Stomach (tissue), 9 donors: Measurements from ENCODE around the gene EHMT1. TPM values are rescaled to one million over a fixed set of nuclear protein-coding genes. Genes with fewer than 3 reads are reported as not detected.
A peak's percentile ranks its signal among the peaks of the same experiment; 100 is the strongest.

Experiments used
- DNase-seq, 2 donors: peaks; one replicate each; pipeline versions ENCODE4 v3.0.0 to v3.0.0-alpha.2; 2013 to 2019
- H3K27ac ChIP-seq, 5 donors: fragments of 200-600 bp in 4 of 5; sonication (generic) in 4 of 5; one replicate each; pipeline ENCODE4 v1.5.1; 2013 to 2019; ENCODE audit warnings: mild to moderate bottlenecking in 1 of 5, moderate library complexity in 1 of 5
- H3K27me3 ChIP-seq, 3 donors: fragments of 200-600 bp; sonication (generic); one replicate each; pipeline ENCODE4 v1.5.1; 2017 to 2019; ENCODE audit warnings: mixed run types in 1 of 3
- H3K36me3 ChIP-seq, 4 donors: fragments of 200-600 bp; sonication (generic); 1 replicate in 3 of 4; 2 replicates in 1 of 4; pipeline ENCODE4 v1.5.1; 2016 to 2019
- H3K4me1 ChIP-seq, 4 donors: fragments of 200-600 bp; sonication (generic); one replicate each; pipeline ENCODE4 v1.5.1; 2016 to 2019
- H3K4me3 ChIP-seq, 4 donors: fragments of 200-600 bp; sonication (generic) in 3 of 4; one replicate each; pipeline ENCODE4 v1.5.1; 2016 to 2019; ENCODE audit warnings: mild to moderate bottlenecking in 1 of 4
- H3K9me3 ChIP-seq, 4 donors: fragments of 200-600 bp; sonication (generic); one replicate each; pipeline ENCODE4 v1.5.1; 2016 to 2019
- CTCF ChIP-seq, 7 experiments: fragments of 450-650 bp in 4 of 7; fragments of 200-600 bp in 3 of 7; sonication (generic) in 3 of 7; IDR thresholded peaks; one replicate each; pipeline ENCODE4 v1.5.1; 2016 to 2019; ENCODE audit warnings: antibody characterized with exemption in 7 of 7, control low read depth in 2 of 7, mild to moderate bottlenecking in 1 of 7
- EP300 ChIP-seq: sonication (generic); formaldehyde crosslinking; IDR thresholded peaks from one replicate; pipeline ENCODE4 v1.6.1; 2017; ENCODE audit warnings: antibody characterized with exemption
- POLR2A ChIP-seq, 4 donors: fragments of 450-650 bp; IDR thresholded peaks; one replicate each; pipeline ENCODE4 v1.6.1; 2016; ENCODE audit warnings: antibody characterized with exemption in 4 of 4, control low read depth in 2 of 4, mild to moderate bottlenecking in 1 of 4, moderate library complexity in 1 of 4
- POLR2AphosphoS5 ChIP-seq, 3 donors: sonication (generic); formaldehyde crosslinking; IDR thresholded peaks; one replicate each; pipeline ENCODE4 v1.6.1; 2016; ENCODE audit warnings: antibody characterized with exemption in 3 of 3
- WGBS, 5 donors: extraction: QIAGEN DNeasy Blood & Tissue Kit in 3 of 5; methylation state at CpG; one replicate each; pipeline versions ENCODE4 v1.1.5 to v1.1.7; 2013 to 2018; 5-methylcytosine and 5-hydroxymethylcytosine counted together
- intact Hi-C: fragments of 100-400 bp; cut with DNase I; formaldehyde crosslinking; loops from one replicate; pipeline ENCODE4 v1.15.1; 2023; ENCODE audit warnings: low total_unique reads
- polyA plus RNA-seq, 3 donors: library from polyadenylated mRNA; stranded (reverse); fragments of 200-250 nt; gene quantifications; one replicate each; pipeline ENCODE4 v1.2.3, GENCODE V29; 2013
- total RNA-seq, 5 donors: library from RNA; depleted of rRNA; stranded (reverse); fragments of >200 nt; gene quantifications; one replicate each; pipeline versions ENCODE4 v1.1.0 to v1.2.3, GENCODE V29; 2014 to 2016
- donor health status: healthy with polysubstance abuse.
- donor health status: Bipolar disorder and iron deficiency.
- donor health status: healthy.

EHMT1 gene
- total and polyA plus RNA-seq, 8 donors: 23.9 to 419 (median 79.5) TPM

- TF ChIP-seq EP300: no peak
- no peak for TF ChIP-seq CTCF (IDR thresholded peaks at IDR 0.05)
- no peak for TF ChIP-seq POLR2A (IDR thresholded peaks at IDR 0.05)
- TF ChIP-seq POLR2AphosphoS5 (IDR thresholded peaks at IDR 0.05): no peak
- WGBS, 5 donors: 79 to 87% (median 86%) methylated on average over 14 to 19 of the region's 19 CpGs
- no peak overlapping the region for H3K4me3 ChIP-seq
- peaks cover 24 to 38% (median 34%) of the 10 kb centered on the region in 4 donors for H3K36me3 ChIP-seq
- no peaks in the 10 kb centered on the region for H3K9me3 ChIP-seq
- H3K27me3 ChIP-seq: no peaks in the 10 kb centered on the region
- H3K4me1 ChIP-seq: peaks cover 65 to 86% (median 82%) of the 10 kb centered on the region in 4 donors
- H3K27ac ChIP-seq: peak overlapping the region; percentile 88 to 97 (median 93)
- no peak for DNase-seq
- intact Hi-C loops: no loop called here
Measured at GRCh38 chr9:137615387-137615871, 3.4 kb upstream of the EHMT1 start.

DNA sequence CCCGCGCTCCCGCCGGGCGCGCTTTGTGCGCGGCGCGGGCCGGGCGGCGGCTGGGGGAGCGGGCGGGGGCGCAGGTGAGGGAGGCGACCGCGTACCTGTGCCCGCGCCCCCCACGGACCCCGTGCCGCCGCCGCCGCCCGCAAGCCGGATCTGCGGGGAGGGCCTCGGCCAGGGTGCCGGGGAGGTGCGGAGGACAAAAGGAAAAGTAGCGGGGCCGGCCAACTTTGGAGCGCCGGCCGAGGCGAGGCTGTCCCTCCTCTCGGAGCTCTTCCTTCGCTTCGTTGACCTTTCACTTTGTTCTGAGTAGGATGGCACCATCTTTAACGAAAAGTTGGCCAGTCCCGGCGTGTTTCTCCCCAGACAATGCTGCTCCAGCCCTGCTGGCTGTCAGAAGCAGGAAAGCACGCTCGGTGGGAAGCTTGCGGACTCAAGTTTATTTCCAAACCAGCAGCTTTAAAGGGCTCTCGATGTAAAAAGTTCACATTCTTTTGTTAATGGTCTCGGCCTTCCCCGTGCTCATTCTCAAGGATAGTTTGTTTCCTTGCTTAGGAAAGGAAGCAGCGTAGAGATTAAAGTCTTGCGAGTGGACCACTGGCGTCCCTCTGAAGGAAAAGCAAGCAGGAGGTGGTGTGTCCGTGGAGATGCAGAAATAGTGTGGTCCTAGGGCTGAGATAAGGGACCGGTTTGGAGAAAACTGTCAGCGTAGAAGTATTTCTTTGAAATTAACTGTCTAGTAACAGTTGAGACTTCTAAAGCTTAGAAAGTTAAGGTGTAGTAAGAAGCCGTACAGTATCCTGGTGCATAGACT is 639 bp downstream of the EHMT1 start:
- Histone ChIP-seq H3K27ac (peak overlapping the region; percentile 80 to 88 (median 85)), H3K4me3 (peak overlapping the region; percentile 56 to 82 (median 77)), H3K4me1 (peaks cover 43 to 77% (median 65%) of the 10 kb centered on the region in 4 donors), H3K27me3 (no peaks in the 10 kb centered on the region), H3K36me3 (peaks cover 14 to 30% (median 21%) of the 10 kb centered on the region in 4 donors), H3K9me3 (no peaks in the 10 kb centered on the region)
- intact Hi-C loops: no loop called here
- peak; percentile 42 to 70 for DNase-seq
- TF ChIP-seq POLR2A (IDR thresholded peaks at IDR 0.05) (no peak), POLR2AphosphoS5 (IDR thresholded peaks at IDR 0.05) (no peak), EP300 (no peak), CTCF (IDR thresholded peaks at IDR 0.05) (no peak)
- WGBS, 5 donors: 0 to 1% (median 0%) methylated on average over 25 to 56 of the region's 58 CpGs

DNA sequence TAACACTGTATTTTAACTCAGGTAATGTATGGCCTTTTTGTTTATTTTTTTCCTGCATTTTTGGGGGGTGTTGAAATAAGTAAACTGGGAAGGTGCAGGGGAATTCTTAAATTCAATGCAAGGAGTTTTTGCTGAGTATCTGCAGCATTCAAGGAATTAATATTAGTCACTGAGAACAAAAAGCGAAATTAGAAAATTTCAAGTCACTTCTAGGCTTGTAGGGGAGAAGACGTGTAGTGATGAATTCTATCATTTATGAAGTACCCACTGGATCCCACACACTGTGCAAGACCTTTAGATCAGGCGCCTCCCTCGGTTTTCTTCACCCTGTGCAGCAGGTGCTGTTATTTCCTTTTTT is 1.2 kb downstream of the EHMT1 start:
- Histone ChIP-seq H3K4me3 (peak overlapping the region; percentile 56 to 82 (median 77)), H3K27me3 (no peaks in the 10 kb centered on the region), H3K4me1 (peaks cover 38 to 71% (median 64%) of the 10 kb centered on the region in 4 donors), H3K27ac (peak overlapping the region in 4 of 5 donors; percentile 80 to 88 (median 86)), H3K36me3 (peaks cover 9 to 24% (median 16%) of the 10 kb centered on the region in 4 donors), H3K9me3 (no peaks in the 10 kb centered on the region)
- WGBS, 5 donors: 47 to 57% (median 52%) methylated on average over 4 of the region's 4 CpGs
- TF ChIP-seq CTCF (IDR thresholded peaks at IDR 0.05) (no peak), POLR2AphosphoS5 (IDR thresholded peaks at IDR 0.05) (no peak), EP300 (no peak), POLR2A (IDR thresholded peaks at IDR 0.05) (no peak)
- no peak for DNase-seq
- intact Hi-C loops: no loop called here

DNA sequence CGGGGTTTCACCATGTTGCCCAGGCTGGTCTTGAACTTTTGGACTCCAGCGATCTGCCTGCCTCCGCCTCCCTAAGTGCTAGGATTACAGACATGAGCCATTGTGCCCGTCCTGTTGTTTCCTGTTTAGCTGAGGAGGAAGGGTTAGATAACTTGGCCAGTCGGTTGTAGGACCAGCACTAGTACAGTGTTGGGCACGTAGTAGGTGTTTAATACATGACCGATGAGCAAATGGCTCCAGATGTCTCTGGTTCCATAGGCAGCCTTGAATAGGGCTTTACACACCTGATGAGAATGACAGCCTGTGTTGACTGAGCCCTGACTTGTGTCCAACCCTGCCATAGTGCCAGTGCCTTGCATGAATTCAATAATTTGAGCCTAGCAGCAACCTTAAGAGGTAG is 1.8 kb downstream of the EHMT1 start:
- Histone ChIP-seq H3K4me3 (peak overlapping the region in 2 of 4 donors; percentile 56 to 78), H3K36me3 (peaks cover 4 to 19% (median 10%) of the 10 kb centered on the region in 4 donors), H3K27me3 (no peaks in the 10 kb centered on the region), H3K27ac (peak overlapping the region in 2 of 5 donors; percentile 16 to 88), H3K9me3 (no peaks in the 10 kb centered on the region), H3K4me1 (peaks cover 36 to 69% (median 62%) of the 10 kb centered on the region in 4 donors)
- no peak for DNase-seq
- WGBS, 5 donors: 73 to 76% (median 74%) methylated on average over 7 of the region's 7 CpGs
- TF ChIP-seq EP300 (no peak), CTCF (IDR thresholded peaks at IDR 0.05) (no peak), POLR2AphosphoS5 (IDR thresholded peaks at IDR 0.05) (no peak), POLR2A (IDR thresholded peaks at IDR 0.05) (no peak)
- intact Hi-C loops: no loop called here
